HepG2 (cell line): ENCODE results near the gene OSBPL10. TPM values are rescaled to one million over a fixed set of nuclear protein-coding genes. Genes with fewer than 3 reads are reported as not detected.

Source experiments
- ARID5B ChIP-seq: IDR thresholded peaks from 2 replicates; pipeline ENCODE4 v1.4.0; 2020; ENCODE audit warnings: mild to moderate bottlenecking, missing genetic modification reagents
- CREM ChIP-seq, 2 experiments: sonication (generic) in 1 of 2; formaldehyde crosslinking in 1 of 2; IDR thresholded peaks; 2 replicates each; pipeline versions ENCODE4 v1.4.0 to v1.6.1; 2016 to 2020; ENCODE audit warnings: antibody characterized with exemption in 1 of 2, mild to moderate bottlenecking in 1 of 2, missing genetic modification reagents in 1 of 2
- EED ChIP-seq: sonication (generic); formaldehyde crosslinking; IDR thresholded peaks from 2 replicates; pipeline ENCODE4 v1.5.0; 2020; ENCODE audit warnings: mild to moderate bottlenecking, missing genetic modification reagents
- FOXA3 ChIP-seq: IDR thresholded peaks from 2 replicates; pipeline ENCODE4 v1.6.1; 2016; ENCODE audit warnings: missing genetic modification reagents, missing compliant biosample characterization
- GATAD2A ChIP-seq: IDR thresholded peaks from 2 replicates; pipeline ENCODE4 v1.6.1; 2016
- HNF4A ChIP-seq: sonication (generic); formaldehyde crosslinking; IDR thresholded peaks from 2 replicates; pipeline ENCODE4 v1.4.0; 2020; ENCODE audit warnings: missing genetic modification reagents
- ISL2 ChIP-seq: sonication (generic); formaldehyde crosslinking; IDR thresholded peaks from 2 replicates; pipeline ENCODE4 v1.5.0; 2020; ENCODE audit warnings: missing genetic modification reagents
- NCOR1 ChIP-seq: fragments of 200-600 bp; sonication (generic); IDR thresholded peaks from 2 replicates; pipeline ENCODE4 v1.7.0; 2017; ENCODE audit warnings: antibody characterized with exemption, low read length, borderline replicate concordance
- NKX3-1 ChIP-seq: sonication (generic); formaldehyde crosslinking; IDR thresholded peaks from 2 replicates; pipeline ENCODE4 v1.5.0; 2020; ENCODE audit warnings: missing genetic modification reagents
- NR2C2 ChIP-seq: sonication (generic); formaldehyde crosslinking; IDR thresholded peaks from 2 replicates; pipeline ENCODE4 v1.4.0; 2020; ENCODE audit warnings: missing genetic modification reagents, mild to moderate bottlenecking, moderate library complexity, borderline replicate concordance
- NR2F1 ChIP-seq, 2 experiments: fragments of 450-650 bp in 1 of 2; formaldehyde crosslinking in 1 of 2; IDR thresholded peaks; 2 replicates each; pipeline versions ENCODE4 v1.5.0 to v1.6.1; 2016 to 2020; ENCODE audit warnings: mild to moderate bottlenecking in 1 of 2, missing compliant biosample characterization in 1 of 2, missing genetic modification reagents in 1 of 2, moderate library complexity in 1 of 2
- RARA ChIP-seq: IDR thresholded peaks from 2 replicates; pipeline ENCODE4 v1.6.1; 2016; ENCODE audit warnings: missing genetic modification reagents, missing compliant biosample characterization
- SMAD1 ChIP-seq: sonication (generic); formaldehyde crosslinking; IDR thresholded peaks from 2 replicates; pipeline ENCODE4 v1.4.0; 2020; ENCODE audit warnings: missing genetic modification reagents, low read depth, mild to moderate bottlenecking, borderline replicate concordance
- SOX5 ChIP-seq: IDR thresholded peaks from 2 replicates; pipeline ENCODE4 v1.6.1; 2016; ENCODE audit warnings: borderline replicate concordance
- ZNF136 ChIP-seq: sonication (generic); formaldehyde crosslinking; IDR thresholded peaks from 2 replicates; pipeline ENCODE4 v1.8.1; 2022; ENCODE audit warnings: low read depth, mild to moderate bottlenecking, moderate library complexity, missing genetic modification reagents
- ZNF749 ChIP-seq: sonication (generic); formaldehyde crosslinking; IDR thresholded peaks from 2 replicates; pipeline ENCODE4 v1.8.0; 2022; ENCODE audit warnings: mild to moderate bottlenecking, missing genetic modification reagents, moderate library complexity, borderline replicate concordance
- polyA plus RNA-seq, 8 experiments: library from polyadenylated mRNA; depleted of rRNA in 3 of 8; stranded (reverse) in 7 of 8; unstranded in 1 of 8; fragments of >200 nt; fragmentation: Illumina TruSeq in 4 of 8; extraction: Trizol in 4 of 8; gene quantifications; 2 replicates each; pipeline versions ENCODE4 v1.2.1 to v1.2.3, GENCODE V29; 2011 to 2016; ENCODE audit warnings: low read depth in 4 of 8, missing spikeins in 1 of 8, mixed read lengths in 1 of 8; ENCODE audit not compliant: insufficient read depth in 1 of 8
- total RNA-seq, 5 experiments: library from RNA; depleted of rRNA; stranded (reverse); fragments of >200 nt; fragmentation: Illumina TruSeq; extraction: Trizol; gene quantifications; 2 replicates each; pipeline ENCODE4 v1.2.3, GENCODE V29; 2016; ENCODE audit warnings: low read depth in 1 of 5

Gene OSBPL10
- total and polyA plus RNA-seq, 2 of the 13 experiments (the other 11 are each of a cell fraction or from before 2014, with no cell fraction given), result 10.3 to 28.6 TPM

DNA sequence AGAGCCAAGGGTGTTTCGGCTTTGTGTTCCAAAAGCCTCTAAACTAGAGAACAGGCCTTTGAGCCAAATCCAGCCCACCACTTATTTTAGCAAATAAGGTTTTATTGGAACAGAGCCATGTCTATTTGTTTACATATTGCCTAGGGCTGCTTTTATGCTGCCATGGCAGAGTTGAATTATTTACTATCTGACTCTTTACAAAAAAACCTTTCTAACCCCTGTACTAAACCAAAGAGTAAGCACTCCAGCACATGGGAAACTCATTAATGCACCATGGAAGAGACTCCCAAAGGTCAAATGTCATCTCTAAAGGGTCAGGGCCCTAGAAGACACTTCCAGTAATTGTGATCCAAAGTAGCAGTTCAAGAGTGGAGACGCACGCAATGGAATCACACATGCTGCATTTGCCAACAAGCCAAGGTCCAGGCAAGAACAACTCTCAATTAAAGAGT, 22.3 kb downstream of the OSBPL10 start (continued):
- TF ChIP-seq ARID5B (0 out of 2 replicates have a peak, but pooled peaks have one; percentile 11), CREM (IDR thresholded peaks at IDR 0.05) (peak; percentile 29; the same call in 1 of the 2 replicates), CREM (CRISPR knock-in tag; IDR thresholded peaks at IDR 0.05) (no peak), NKX3-1 (CRISPR knock-in tag) (0 out of 2 replicates have a peak, but pooled peaks have one; percentile 31), SMAD1 (CRISPR knock-in tag) (no peak), EED (CRISPR knock-in tag) (no peak), ZNF749 (CRISPR knock-in tag) (no peak), NCOR1 (peak; percentile 53; the same call in 1 of the 2 replicates), SOX5 (CRISPR knock-in tag) (peak; percentile 8; the same call in 1 of the 2 replicates), FOXA3 (CRISPR knock-in tag) (peak; percentile 7; the same call in 1 of the 2 replicates), HNF4A (peak; percentile 47), NR2C2 (CRISPR knock-in tag) (peak; percentile 33; the same call in 1 of the 2 replicates), GATAD2A (CRISPR knock-in tag) (peak; percentile 15; the same call in 1 of the 2 replicates), ISL2 (CRISPR knock-in tag) (peak; percentile 68; the same call in 1 of the 2 replicates), ZNF136 (no peak), RARA (peak; percentile 20; the same call in 1 of the 2 replicates), NR2F1 (CRISPR knock-in tag; IDR thresholded peaks at IDR 0.05) (peak in 1 of 2 experiments; percentile 38; a peak in 2 of 4 replicates)
- TF ChIP-seq, all 625 proteins: peak for 20
